Esophagus squamous epithelium (tissue), 5 donors: ENCODE results near the gene KLHL36. TPM values are rescaled to one million over a fixed set of nuclear protein-coding genes. Genes with fewer than 3 reads are reported as not detected.
"Not testable (repeated sequence)": the region's sequence is repeated elsewhere in the genome, so short reads cannot be mapped to it uniquely, and the experiment has no call there.

Experiments
- DNase-seq: peaks from one replicate; lab custom pipeline; 2025; lab: John Stamatoyannopoulos, UW
- H3K27ac ChIP-seq, 4 donors: fragments of 200-600 bp; sonication (generic); one replicate each; pipeline ENCODE4 v1.5.1; 2016 to 2019; ENCODE audit warnings: mild to moderate bottlenecking in 1 of 4
- H3K27me3 ChIP-seq, 4 donors: fragments of 200-600 bp; sonication (generic); 1 replicate in 3 of 4; 2 replicates in 1 of 4; pipeline versions ENCODE4 v1.5.1 to v1.6.0; 2017 to 2021; ENCODE audit warnings: antibody characterized with exemption in 1 of 4
- H3K36me3 ChIP-seq, 3 donors: fragments of 200-600 bp; sonication (generic); one replicate each; pipeline ENCODE4 v1.5.1; 2016 to 2019
- H3K4me1 ChIP-seq, 3 donors: fragments of 200-600 bp; sonication (generic); one replicate each; pipeline ENCODE4 v1.5.1; 2017 to 2019
- H3K4me3 ChIP-seq, 4 donors: fragments of 200-600 bp; sonication (generic); 1 replicate in 3 of 4; 2 replicates in 1 of 4; pipeline ENCODE4 v1.5.1; 2016 to 2019; ENCODE audit warnings: mild to moderate bottlenecking in 2 of 4, moderate library complexity in 1 of 4
- H3K9me3 ChIP-seq, 3 donors: fragments of 200-600 bp; sonication (generic); one replicate each; pipeline ENCODE4 v1.5.1; 2016 to 2019
- CTCF ChIP-seq, 6 experiments: fragments of 450-650 bp in 4 of 6; fragments of 200-600 bp in 2 of 6; sonication (generic) in 2 of 6; IDR thresholded peaks; one replicate each; pipeline ENCODE4 v1.5.1; 2016 to 2019; ENCODE audit warnings: antibody characterized with exemption in 6 of 6, mild to moderate bottlenecking in 4 of 6, moderate library complexity in 4 of 6
- POLR2A ChIP-seq, 4 donors: fragments of 450-650 bp; IDR thresholded peaks; one replicate each; pipeline ENCODE4 v1.6.1; 2017; ENCODE audit warnings: antibody characterized with exemption in 4 of 4, mild to moderate bottlenecking in 4 of 4, moderate library complexity in 3 of 4
- WGBS, 2 donors: methylation state at CpG; one replicate each; pipeline ENCODE4 v1.1.5; 2018; 5-methylcytosine and 5-hydroxymethylcytosine counted together
- intact Hi-C: fragments of 100-400 bp; cut with DNase I; formaldehyde crosslinking; loops from one replicate; pipeline ENCODE4 v1.15.0; 2022
- total RNA-seq, 4 donors: library from RNA; depleted of rRNA; stranded (reverse); fragments of >200 nt; gene quantifications; one replicate each; pipeline ENCODE4 v1.1.0, GENCODE V29; 2016
- donor health status: DM: yes; HTN: yes; CAD: no.

The KLHL36 gene
- total RNA-seq, 4 donors from 2014 or later, result 28.7 to 58.6 (median 40.1) TPM

GRCh38 chr16:84690088-84690819 is 41.9 kb downstream of the KLHL36 start:
- intact Hi-C loops, result no loop called here
- Histone ChIP-seq H3K4me1 (no peaks in the 10 kb centered on the region), H3K27ac (no peak overlapping the region), H3K27me3 (no peaks in the 10 kb centered on the region), H3K9me3 (no peaks in the 10 kb centered on the region), H3K4me3 (no peak overlapping the region), H3K36me3 (no peaks in the 10 kb centered on the region)
- TF ChIP-seq CTCF (IDR thresholded peaks at IDR 0.05) (no peak), POLR2A (IDR thresholded peaks at IDR 0.05) (no peak)
- no peak for DNase-seq
- WGBS, 2 donors, result 62 to 78% methylated on average over 6 of the region's 6 CpGs

DNA sequence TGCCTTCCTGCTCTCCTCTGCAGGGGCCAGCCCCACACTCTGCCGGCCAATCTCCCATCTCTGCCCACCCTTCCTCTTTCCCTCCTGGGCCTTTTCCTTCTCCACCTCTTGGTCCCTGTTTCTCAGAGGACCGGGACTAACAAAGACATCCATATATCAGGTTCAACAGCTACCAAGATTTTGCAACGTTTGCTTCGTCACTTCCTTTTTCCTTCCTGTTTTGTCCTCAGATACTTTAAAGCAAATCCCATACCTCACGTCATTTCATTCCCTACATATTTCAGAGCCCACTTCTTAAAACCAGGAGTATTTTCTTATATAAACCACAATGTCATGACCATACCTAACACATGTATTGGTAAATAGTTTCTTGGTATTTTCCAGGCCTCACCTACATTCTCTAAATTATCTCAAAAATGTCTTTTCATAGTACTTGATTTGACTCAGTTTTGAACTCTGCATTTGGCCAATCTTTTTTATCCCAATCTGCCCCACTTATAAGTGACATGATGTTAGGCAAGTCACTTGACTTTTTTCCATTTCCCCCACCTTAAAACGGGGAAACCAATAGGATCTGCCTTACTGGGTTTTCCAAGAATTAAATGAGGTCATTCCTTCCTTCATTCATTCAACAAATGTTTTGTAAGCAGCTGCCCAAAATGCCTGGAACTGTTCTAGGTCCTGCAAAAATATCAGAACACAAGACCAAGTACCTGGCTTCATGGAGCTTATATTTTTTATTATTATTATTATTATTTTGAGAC is 44.3 kb downstream of the KLHL36 start:
- Histone ChIP-seq H3K27ac (no peak overlapping the region), H3K4me1 (no peaks in the 10 kb centered on the region), H3K27me3 (no peaks in the 10 kb centered on the region), H3K36me3 (no peaks in the 10 kb centered on the region), H3K9me3 (no peaks in the 10 kb centered on the region), H3K4me3 (no peak overlapping the region)
- intact Hi-C loops, result no loop called here
- no peak for TF ChIP-seq CTCF (IDR thresholded peaks at IDR 0.05)
- no peak for TF ChIP-seq POLR2A (IDR thresholded peaks at IDR 0.05)
- WGBS, 2 donors, result 49 to 50% methylated on average over 6 of the region's 6 CpGs
- DNase-seq, result no peak

DNA sequence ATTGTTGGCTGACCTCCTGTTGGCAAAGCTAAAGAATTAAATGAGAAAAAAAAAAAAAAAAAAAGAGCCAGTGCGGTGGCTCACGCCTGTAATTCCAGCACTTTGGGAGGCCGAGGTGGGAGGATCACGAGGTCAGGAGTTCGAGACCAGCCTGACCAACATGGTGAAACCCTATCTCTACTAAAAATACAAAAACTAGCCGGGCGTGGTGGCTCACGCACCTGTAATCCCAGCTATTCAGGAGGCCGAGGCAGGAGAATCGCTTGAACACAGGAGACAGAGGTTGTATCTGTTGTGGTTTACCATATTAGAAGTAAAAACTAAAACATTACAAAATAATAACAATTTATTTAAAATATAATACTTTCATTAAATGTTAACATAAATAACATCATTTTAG is 45.6 kb downstream of the KLHL36 start:
- WGBS, 2 donors, result 84 to 88% methylated on average over 10 of the region's 10 CpGs
- DNase-seq, H3K4me3 ChIP-seq, H3K27ac ChIP-seq, H3K27me3 ChIP-seq, H3K4me1 ChIP-seq, H3K36me3 ChIP-seq, H3K9me3 ChIP-seq, intact Hi-C loops: not testable (repeated sequence)

DNA sequence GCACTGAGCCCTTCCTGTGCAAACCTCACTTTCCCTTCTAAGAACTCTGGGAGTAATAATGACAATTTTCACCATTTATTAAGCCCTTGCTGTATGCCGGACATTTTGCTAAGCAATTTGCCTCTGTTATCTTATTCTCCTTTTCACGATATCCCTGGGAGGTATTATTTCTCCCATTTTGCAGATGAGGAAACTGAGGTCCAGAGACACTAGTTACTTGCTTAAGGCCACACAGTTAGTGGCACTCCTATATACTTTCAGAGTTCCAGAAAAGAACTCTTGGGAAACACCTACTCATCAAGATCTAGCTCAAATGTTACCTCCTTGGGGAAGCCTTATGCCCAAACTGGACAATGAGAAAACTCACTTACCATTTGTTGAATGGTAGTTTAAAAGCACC is 46.7 kb downstream of the KLHL36 start:
- H3K27ac ChIP-seq, result no peak overlapping the region
- WGBS, 2 donors, result 97 to 98% methylated on average over 2 of the region's 2 CpGs

GRCh38 chr16:84699147-84699711 is 50.9 kb downstream of the KLHL36 start:
- no peaks in the 10 kb centered on the region for H3K36me3 ChIP-seq
- no peak for DNase-seq
- H3K27ac ChIP-seq, result peak overlapping the region; percentile 87 to 95 (median 91)
- peak overlapping the region; percentile 75 to 100 (median 94) for H3K4me3 ChIP-seq
- no peaks in the 10 kb centered on the region for H3K27me3 ChIP-seq
- H3K9me3 ChIP-seq, result no peaks in the 10 kb centered on the region
- no peak for TF ChIP-seq POLR2A (IDR thresholded peaks at IDR 0.05)
- TF ChIP-seq CTCF (IDR thresholded peaks at IDR 0.05), result no peak
- H3K4me1 ChIP-seq, result peaks cover 15 to 45% (median 23%) of the 10 kb centered on the region in 3 donors
- WGBS, 2 donors, result 32 to 62% methylated on average over 10 to 17 of the region's 29 CpGs
- intact Hi-C loops, result no loop called here

More for the DNA sequence above, 46.7 kb downstream of the KLHL36 start:
- TF ChIP-seq POLR2A (IDR thresholded peaks at IDR 0.05) (no peak), CTCF (IDR thresholded peaks at IDR 0.05) (no peak)
- Histone ChIP-seq H3K36me3 (no peaks in the 10 kb centered on the region), H3K9me3 (no peaks in the 10 kb centered on the region), H3K4me3 (no peak overlapping the region), H3K4me1 (peaks cover 6 to 7% (median 6%) of the 10 kb centered on the region in 3 donors), H3K27me3 (no peaks in the 10 kb centered on the region)
- intact Hi-C loops, result no loop called here
- no peak for DNase-seq
